Lower leg skin (tissue), 3 donors: ENCODE data around the gene LRRC27.

ENCODE experiments used
- CTCF ChIP-seq, 3 donors: fragments of 450-650 bp; IDR thresholded peaks; one replicate each; pipeline ENCODE4 v1.5.1; 2016; ENCODE audit warnings: antibody characterized with exemption in 3 of 3, mild to moderate bottlenecking in 3 of 3, moderate library complexity in 2 of 3
- POLR2A ChIP-seq, 2 donors: fragments of 450-650 bp; IDR thresholded peaks; one replicate each; pipeline ENCODE4 v1.6.1; 2016 to 2017; ENCODE audit warnings: antibody characterized with exemption in 2 of 2, mild to moderate bottlenecking in 1 of 2, moderate library complexity in 1 of 2

- TF ChIP-seq CTCF (IDR thresholded peaks at IDR 0.05) (no peak), POLR2A (IDR thresholded peaks at IDR 0.05) (no peak)
These were observed 12.4 kb downstream of the LRRC27 start for GRCh38 chr10:132344386-132344785.
